ENCODE data around the gene RTBDN.

Gene RTBDN

DNA sequence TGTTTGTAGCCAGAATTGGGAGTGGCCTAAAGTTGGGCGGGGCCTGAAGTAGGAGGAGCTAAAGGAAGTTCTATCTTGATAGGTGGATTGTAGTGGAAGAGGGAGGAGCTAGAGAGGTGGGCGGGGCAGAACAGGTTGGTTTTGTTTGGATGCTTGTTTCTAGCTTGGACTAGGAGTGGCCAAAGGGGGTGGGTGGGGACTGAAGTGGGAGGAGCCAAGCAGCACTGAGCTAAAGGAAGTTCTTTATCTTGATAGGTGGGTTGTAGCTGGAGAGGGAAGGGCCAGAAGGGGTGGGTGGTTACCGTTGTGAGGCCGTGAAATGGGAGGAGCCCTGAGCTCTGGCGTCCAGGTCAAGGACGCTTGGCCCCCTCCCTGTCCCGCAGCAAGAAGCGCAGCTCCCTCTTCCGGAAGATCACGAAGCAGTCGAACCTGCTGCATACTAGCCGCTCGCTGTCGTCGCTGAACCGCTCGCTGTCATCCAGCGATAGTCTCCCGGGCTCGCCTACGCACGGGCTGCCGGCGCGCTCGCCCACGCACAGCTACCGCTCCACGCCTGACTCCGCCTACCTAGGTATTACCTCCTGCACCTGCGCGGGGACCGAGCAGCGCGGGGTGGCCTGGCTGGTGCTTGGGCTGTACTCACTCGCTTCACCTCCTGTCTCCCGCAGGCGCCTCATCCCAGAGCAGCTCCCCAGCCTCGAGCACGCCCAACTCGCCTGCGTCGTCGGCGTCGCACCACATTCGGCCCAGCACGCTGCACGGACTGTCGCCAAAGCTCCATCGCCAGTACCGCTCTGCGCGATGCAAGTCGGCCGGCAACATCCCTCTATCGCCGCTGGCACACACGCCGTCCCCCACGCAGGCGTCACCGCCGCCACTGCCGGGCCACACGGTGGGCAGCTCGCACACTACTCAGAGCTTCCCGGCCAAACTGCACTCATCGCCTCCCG is 38.8 kb upstream of the RTBDN start:
- Histone ChIP-seq H3K4me3 (replicated peaks; ENCODE audit: insufficient read depth, low read length) (no peak overlapping the region), H3K27ac (replicated peaks) (no peak overlapping the region), H3K27me3 (ENCODE audit: insufficient read depth, poor library complexity, severe bottlenecking) (no peaks in the 10 kb centered on the region)
- peak in 1 of 2 experiments; percentile 8 for DNase-seq (ENCODE audit: low read depth in 1 of 2, low spot score in 1 of 2)
- TF ChIP-seq GABPA (IDR thresholded peaks at IDR 0.05; ENCODE audit: low read depth) (no peak), SPI1 (IDR thresholded peaks at IDR 0.05; ENCODE audit: borderline replicate concordance, low read depth) (no peak), POLR2AphosphoS5 (IDR thresholded peaks at IDR 0.05; ENCODE audit: low read depth) (no peak)
- TF ChIP-seq, protein P1, sequence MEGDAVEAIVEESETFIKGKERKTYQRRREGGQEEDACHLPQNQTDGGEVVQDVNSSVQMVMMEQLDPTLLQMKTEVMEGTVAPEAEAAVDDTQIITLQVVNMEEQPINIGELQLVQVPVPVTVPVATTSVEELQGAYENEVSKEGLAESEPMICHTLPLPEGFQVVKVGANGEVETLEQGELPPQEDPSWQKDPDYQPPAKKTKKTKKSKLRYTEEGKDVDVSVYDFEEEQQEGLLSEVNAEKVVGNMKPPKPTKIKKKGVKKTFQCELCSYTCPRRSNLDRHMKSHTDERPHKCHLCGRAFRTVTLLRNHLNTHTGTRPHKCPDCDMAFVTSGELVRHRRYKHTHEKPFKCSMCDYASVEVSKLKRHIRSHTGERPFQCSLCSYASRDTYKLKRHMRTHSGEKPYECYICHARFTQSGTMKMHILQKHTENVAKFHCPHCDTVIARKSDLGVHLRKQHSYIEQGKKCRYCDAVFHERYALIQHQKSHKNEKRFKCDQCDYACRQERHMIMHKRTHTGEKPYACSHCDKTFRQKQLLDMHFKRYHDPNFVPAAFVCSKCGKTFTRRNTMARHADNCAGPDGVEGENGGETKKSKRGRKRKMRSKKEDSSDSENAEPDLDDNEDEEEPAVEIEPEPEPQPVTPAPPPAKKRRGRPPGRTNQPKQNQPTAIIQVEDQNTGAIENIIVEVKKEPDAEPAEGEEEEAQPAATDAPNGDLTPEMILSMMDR (IDR thresholded peaks at IDR 0.05; ENCODE audit: insufficient read depth, low read length), result no peak
- TF ChIP-seq, protein P2, sequence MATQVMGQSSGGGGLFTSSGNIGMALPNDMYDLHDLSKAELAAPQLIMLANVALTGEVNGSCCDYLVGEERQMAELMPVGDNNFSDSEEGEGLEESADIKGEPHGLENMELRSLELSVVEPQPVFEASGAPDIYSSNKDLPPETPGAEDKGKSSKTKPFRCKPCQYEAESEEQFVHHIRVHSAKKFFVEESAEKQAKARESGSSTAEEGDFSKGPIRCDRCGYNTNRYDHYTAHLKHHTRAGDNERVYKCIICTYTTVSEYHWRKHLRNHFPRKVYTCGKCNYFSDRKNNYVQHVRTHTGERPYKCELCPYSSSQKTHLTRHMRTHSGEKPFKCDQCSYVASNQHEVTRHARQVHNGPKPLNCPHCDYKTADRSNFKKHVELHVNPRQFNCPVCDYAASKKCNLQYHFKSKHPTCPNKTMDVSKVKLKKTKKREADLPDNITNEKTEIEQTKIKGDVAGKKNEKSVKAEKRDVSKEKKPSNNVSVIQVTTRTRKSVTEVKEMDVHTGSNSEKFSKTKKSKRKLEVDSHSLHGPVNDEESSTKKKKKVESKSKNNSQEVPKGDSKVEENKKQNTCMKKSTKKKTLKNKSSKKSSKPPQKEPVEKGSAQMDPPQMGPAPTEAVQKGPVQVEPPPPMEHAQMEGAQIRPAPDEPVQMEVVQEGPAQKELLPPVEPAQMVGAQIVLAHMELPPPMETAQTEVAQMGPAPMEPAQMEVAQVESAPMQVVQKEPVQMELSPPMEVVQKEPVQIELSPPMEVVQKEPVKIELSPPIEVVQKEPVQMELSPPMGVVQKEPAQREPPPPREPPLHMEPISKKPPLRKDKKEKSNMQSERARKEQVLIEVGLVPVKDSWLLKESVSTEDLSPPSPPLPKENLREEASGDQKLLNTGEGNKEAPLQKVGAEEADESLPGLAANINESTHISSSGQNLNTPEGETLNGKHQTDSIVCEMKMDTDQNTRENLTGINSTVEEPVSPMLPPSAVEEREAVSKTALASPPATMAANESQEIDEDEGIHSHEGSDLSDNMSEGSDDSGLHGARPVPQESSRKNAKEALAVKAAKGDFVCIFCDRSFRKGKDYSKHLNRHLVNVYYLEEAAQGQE (IDR thresholded peaks at IDR 0.05; ENCODE audit: insufficient replicate concordance, low read depth), result no peak

DNA sequence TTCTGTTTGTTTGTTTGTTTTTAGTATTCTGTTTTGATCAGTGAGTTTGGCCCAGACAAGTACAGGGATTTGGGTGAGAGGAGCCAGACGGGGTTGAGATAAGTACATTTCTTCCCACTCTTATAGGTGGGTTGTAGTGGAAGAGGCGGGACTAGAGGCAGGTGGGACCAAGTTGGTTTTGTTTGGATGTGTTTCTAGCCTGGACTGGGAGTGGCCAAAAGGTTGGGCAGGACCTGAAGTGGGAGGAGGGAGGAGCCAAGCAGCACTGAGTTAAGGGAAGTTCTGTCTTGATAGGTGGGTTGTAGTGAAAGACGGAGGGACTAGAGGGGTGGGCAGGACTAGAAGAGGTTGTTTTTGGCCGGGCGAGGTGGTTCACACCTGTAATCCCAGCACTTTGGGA is 37.9 kb upstream of the RTBDN start:
- no peaks in the 10 kb centered on the region for H3K27me3 ChIP-seq (ENCODE audit: insufficient read depth, poor library complexity, severe bottlenecking)
- H3K27ac ChIP-seq (replicated peaks), result no peak overlapping the region
- DNase-seq (ENCODE audit: low read depth in 1 of 2, low spot score in 1 of 2), result no peak
- no peak overlapping the region for H3K4me3 ChIP-seq (replicated peaks; ENCODE audit: insufficient read depth, low read length)
- TF ChIP-seq POLR2AphosphoS5 (IDR thresholded peaks at IDR 0.05; ENCODE audit: low read depth) (no peak), GABPA (IDR thresholded peaks at IDR 0.05; ENCODE audit: low read depth) (no peak), SPI1 (IDR thresholded peaks at IDR 0.05; ENCODE audit: borderline replicate concordance, low read depth) (no peak)
- TF ChIP-seq, protein P1 (IDR thresholded peaks at IDR 0.05; ENCODE audit: insufficient read depth, low read length), result no peak

DNA sequence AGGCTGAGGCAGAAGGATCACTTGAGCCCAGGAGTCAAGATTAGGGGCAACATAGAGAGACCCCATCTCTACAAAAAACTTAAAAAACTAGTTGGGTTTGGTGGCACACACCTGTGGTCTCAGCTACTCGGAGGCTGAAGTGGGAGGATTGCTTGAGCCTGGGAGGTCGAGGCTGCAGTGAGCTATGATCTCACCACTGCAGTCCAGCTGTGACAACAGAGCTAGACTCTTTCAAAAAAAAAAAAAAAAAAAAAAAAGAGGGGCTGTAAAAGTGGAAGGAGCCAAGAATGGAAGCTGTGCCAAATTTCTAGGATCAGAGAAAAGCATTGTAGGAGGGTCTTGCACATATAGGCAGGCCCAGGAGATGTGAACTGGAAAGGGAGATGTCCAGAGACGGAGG is 37.3 kb upstream of the RTBDN start:
- no peak for DNase-seq (ENCODE audit: low read depth in 1 of 2, low spot score in 1 of 2)
- no peak overlapping the region for H3K4me3 ChIP-seq (replicated peaks; ENCODE audit: insufficient read depth, low read length)

More for the DNA sequence above, 37.3 kb upstream of the RTBDN start:
- Histone ChIP-seq H3K27ac (replicated peaks) (no peak overlapping the region), H3K27me3 (ENCODE audit: insufficient read depth, poor library complexity, severe bottlenecking) (no peaks in the 10 kb centered on the region)
- TF ChIP-seq GABPA (IDR thresholded peaks at IDR 0.05; ENCODE audit: low read depth) (no peak), POLR2AphosphoS5 (IDR thresholded peaks at IDR 0.05; ENCODE audit: low read depth) (no peak), SPI1 (IDR thresholded peaks at IDR 0.05; ENCODE audit: borderline replicate concordance, low read depth) (no peak)
- TF ChIP-seq, protein P1 (IDR thresholded peaks at IDR 0.05; ENCODE audit: insufficient read depth, low read length), result no peak
- TF ChIP-seq, protein P2 (IDR thresholded peaks at IDR 0.05; ENCODE audit: insufficient replicate concordance, low read depth), result no peak

All from HL-60 (cell line).